Measurements from ENCODE around the gene HCRT. TPM values are rescaled to one million over a fixed set of nuclear protein-coding genes. Genes with fewer than 3 reads are reported as not detected.
"Not testable (repeated sequence)": the region's sequence is repeated elsewhere in the genome, so short reads cannot be mapped to it uniquely, and the experiment has no call there.

HCRT gene
- total RNA-seq, 1 experiment from 2014 or later: not detected

DNA sequence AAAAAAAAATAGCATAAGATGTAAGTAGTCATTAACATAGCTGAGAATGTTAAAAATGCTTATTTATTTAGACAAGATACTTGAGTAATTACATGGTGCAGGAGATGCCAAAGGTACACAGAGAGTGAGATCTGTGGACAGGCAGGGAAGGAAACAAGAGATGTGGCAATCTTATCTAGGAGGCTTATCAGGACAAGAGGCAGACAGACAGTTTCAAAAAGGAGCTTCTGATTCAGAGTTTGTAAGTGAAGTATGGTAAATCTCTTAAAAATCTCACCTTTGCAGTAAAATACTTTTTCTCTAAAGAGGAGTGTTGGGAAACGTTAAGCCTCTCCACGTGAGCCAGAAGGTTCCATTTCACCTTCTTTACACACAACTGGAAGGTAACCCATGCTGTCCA lies 28.9 kb upstream of the HCRT start:
- no peak overlapping the region for H3K4me3 ChIP-seq (ENCODE audit: low read length)
- BruUV-seq (replicated peaks): no TSS peak
- ChIA-PET CTCF (no interaction called here), POLR2A (ENCODE audit: unreplicated experiment) (no interaction called here)
- H3F3A ChIP-seq (ENCODE audit: low read length, unreplicated experiment): no peaks in the 10 kb centered on the region
- H3K4me1 ChIP-seq (ENCODE audit: insufficient read depth, low read length): no peaks in the 10 kb centered on the region
- no peak overlapping the region for H3K27ac ChIP-seq (ENCODE audit: low read length)
- no peak overlapping the region for H3K9ac ChIP-seq (ENCODE audit: low read length)
- H3K36me3 ChIP-seq (ENCODE audit: low read depth, low read length): no peaks in the 10 kb centered on the region
- no peaks in the 10 kb centered on the region for H3K27me3 ChIP-seq (ENCODE audit: low read length)
- no peaks in the 10 kb centered on the region for H4K20me1 ChIP-seq (ENCODE audit: low read length)
- TF ChIP-seq EZH2phosphoT487 (IDR thresholded peaks at IDR 0.05; ENCODE audit: borderline replicate concordance, low read length): no peak
- TF ChIP-seq, protein P1, sequence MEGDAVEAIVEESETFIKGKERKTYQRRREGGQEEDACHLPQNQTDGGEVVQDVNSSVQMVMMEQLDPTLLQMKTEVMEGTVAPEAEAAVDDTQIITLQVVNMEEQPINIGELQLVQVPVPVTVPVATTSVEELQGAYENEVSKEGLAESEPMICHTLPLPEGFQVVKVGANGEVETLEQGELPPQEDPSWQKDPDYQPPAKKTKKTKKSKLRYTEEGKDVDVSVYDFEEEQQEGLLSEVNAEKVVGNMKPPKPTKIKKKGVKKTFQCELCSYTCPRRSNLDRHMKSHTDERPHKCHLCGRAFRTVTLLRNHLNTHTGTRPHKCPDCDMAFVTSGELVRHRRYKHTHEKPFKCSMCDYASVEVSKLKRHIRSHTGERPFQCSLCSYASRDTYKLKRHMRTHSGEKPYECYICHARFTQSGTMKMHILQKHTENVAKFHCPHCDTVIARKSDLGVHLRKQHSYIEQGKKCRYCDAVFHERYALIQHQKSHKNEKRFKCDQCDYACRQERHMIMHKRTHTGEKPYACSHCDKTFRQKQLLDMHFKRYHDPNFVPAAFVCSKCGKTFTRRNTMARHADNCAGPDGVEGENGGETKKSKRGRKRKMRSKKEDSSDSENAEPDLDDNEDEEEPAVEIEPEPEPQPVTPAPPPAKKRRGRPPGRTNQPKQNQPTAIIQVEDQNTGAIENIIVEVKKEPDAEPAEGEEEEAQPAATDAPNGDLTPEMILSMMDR (conservative IDR thresholded peaks at IDR 0.05; ENCODE audit: low read depth, low read length): no peak
- no peak for TF ChIP-seq EZH2 (IDR thresholded peaks at IDR 0.05; ENCODE audit: low read length, unreplicated experiment)
- no peak for DNase-seq
- H3K9me3 ChIP-seq (ENCODE audit: low read length): no peaks in the 10 kb centered on the region
- H2AFZ ChIP-seq (ENCODE audit: low read length): no peak overlapping the region
- intact Hi-C loops (cut with micrococcal nuclease): no loop called here
- ATAC-seq: no peak
- no peaks in the 10 kb centered on the region for H3K9me2 ChIP-seq (replicated peaks; ENCODE audit: low read length)
- H3K79me2 ChIP-seq (ENCODE audit: low read length): no peaks in the 10 kb centered on the region
- H3K4me2 ChIP-seq (ENCODE audit: low read length): no peak overlapping the region

DNA sequence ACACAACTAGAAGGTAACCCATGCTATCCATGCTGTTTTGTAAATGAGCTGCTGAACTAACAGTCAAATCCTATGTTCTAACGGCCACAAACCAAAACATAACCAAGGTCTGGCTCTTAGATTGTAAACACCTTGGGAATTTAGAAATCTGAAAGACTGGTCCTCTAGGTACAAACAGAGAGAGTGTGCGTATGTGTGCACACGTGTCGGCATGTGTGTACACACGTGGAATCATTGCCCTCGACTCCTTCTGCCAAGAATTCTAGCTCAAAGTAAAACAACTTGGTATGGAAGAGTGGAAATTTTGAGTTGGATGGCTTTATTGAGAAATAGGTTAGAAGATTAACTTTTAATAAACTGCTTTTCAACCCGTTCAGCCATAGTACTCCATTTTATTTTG lies 27.1 kb upstream of the HCRT start:
- no peak for DNase-seq
- ChIA-PET CTCF (no interaction called here), POLR2A (ENCODE audit: unreplicated experiment) (no interaction called here)
- intact Hi-C loops (cut with micrococcal nuclease): no loop called here
- H3K36me3 ChIP-seq (ENCODE audit: low read depth, low read length): no peaks in the 10 kb centered on the region
- H3K27ac ChIP-seq (ENCODE audit: low read length): no peak overlapping the region
- no peaks in the 10 kb centered on the region for H3K4me1 ChIP-seq (ENCODE audit: insufficient read depth, low read length)
- no peak for TF ChIP-seq EZH2phosphoT487 (IDR thresholded peaks at IDR 0.05; ENCODE audit: borderline replicate concordance, low read length)
- TF ChIP-seq, protein P1 (conservative IDR thresholded peaks at IDR 0.05; ENCODE audit: low read depth, low read length): no peak
- no peak for TF ChIP-seq EZH2 (IDR thresholded peaks at IDR 0.05; ENCODE audit: low read length, unreplicated experiment)
- H3K4me3 ChIP-seq (ENCODE audit: low read length): no peak overlapping the region
- no peak overlapping the region for H3K4me2 ChIP-seq (ENCODE audit: low read length)
- H2AFZ ChIP-seq (ENCODE audit: low read length): no peak overlapping the region
- H3K9me3 ChIP-seq (ENCODE audit: low read length): no peaks in the 10 kb centered on the region
- no peak overlapping the region for H3K9ac ChIP-seq (ENCODE audit: low read length)
- H4K20me1 ChIP-seq (ENCODE audit: low read length): no peaks in the 10 kb centered on the region
- H3K79me2 ChIP-seq (ENCODE audit: low read length): no peaks in the 10 kb centered on the region
- no peaks in the 10 kb centered on the region for H3F3A ChIP-seq (ENCODE audit: low read length, unreplicated experiment)
- ATAC-seq: no peak
- no peaks in the 10 kb centered on the region for H3K27me3 ChIP-seq (ENCODE audit: low read length)
- no TSS peak for BruUV-seq (replicated peaks)
- no peaks in the 10 kb centered on the region for H3K9me2 ChIP-seq (replicated peaks; ENCODE audit: low read length)

DNA sequence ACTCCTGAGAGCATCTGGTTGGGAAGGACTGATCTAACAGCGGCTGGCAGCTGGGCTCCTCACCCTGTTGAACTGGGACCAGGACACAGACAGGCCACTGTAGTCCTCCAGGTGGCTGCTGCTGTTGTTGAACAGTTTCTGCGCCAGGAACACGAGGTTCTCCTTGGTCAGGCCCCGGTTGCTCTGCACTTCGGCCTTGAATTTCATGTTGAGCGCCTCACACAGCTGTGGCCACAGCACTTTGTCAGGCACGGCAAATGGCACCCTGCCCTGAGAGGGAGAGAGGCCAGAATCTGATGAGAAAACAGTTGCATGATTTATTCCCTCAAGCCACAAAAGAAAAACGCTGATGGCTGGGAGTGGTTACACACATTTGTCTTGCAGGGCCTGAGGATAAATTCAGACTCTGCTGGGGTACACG lies 26.7 kb upstream of the HCRT start:
- BruUV-seq (replicated peaks); H4K20me1 ChIP-seq (ENCODE audit: low read length); H3K9me2 ChIP-seq (replicated peaks; ENCODE audit: low read length); H3K4me2 ChIP-seq (ENCODE audit: low read length); H3K79me2 ChIP-seq (ENCODE audit: low read length); intact Hi-C loops (cut with micrococcal nuclease); ATAC-seq; H3K9ac ChIP-seq (ENCODE audit: low read length); H3K4me1 ChIP-seq (ENCODE audit: insufficient read depth, low read length); H3K27ac ChIP-seq (ENCODE audit: low read length); H3K4me3 ChIP-seq (ENCODE audit: low read length); POLR2A ChIA-PET (ENCODE audit: unreplicated experiment); H3F3A ChIP-seq (ENCODE audit: low read length, unreplicated experiment); H2AFZ ChIP-seq (ENCODE audit: low read length); H3K9me3 ChIP-seq (ENCODE audit: low read length); H3K36me3 ChIP-seq (ENCODE audit: low read depth, low read length); DNase-seq; CTCF ChIA-PET; H3K27me3 ChIP-seq (ENCODE audit: low read length): not testable (repeated sequence)
